PC-9 (cell line): Measurements from ENCODE around the gene CNTF. TPM values are rescaled to one million over a fixed set of nuclear protein-coding genes. Genes with fewer than 3 reads are reported as not detected.

Experiments
- BruUV-seq: library from RNA; stranded (reverse); fragments of 400-500 nt; replicated peaks from 2 replicates; lab custom pipeline; 2021; lab: Mats Ljungman, UMichigan
- CTCF ChIA-PET: fragments of 300-600 bp; sonication (Branson Sonifier 250); formaldehyde crosslinking; loops from one replicate; lab custom pipeline; 2022; ENCODE audit warnings: antibody characterized with exemption; lab: Charles Lee
- POLR2A ChIA-PET: fragments of 300-600 bp; sonication (Branson Sonifier 250); formaldehyde crosslinking; loops from one replicate; lab custom pipeline; 2022; ENCODE audit warnings: antibody characterized with exemption; ENCODE audit not compliant: unreplicated experiment; lab: Charles Lee
- DNase-seq, 2 experiments: peaks; one replicate each; pipeline versions ENCODE4 v3.0.0 to v3.0.0-alpha.2; 2015 to 2022; ENCODE audit warnings: mixed read lengths in 1 of 2
- H2AFZ ChIP-seq: fragments of 200-600 bp; sonication (generic); 2 replicates; pipeline ENCODE4 v1.8.1; 2017; ENCODE audit warnings: antibody characterized with exemption
- H3F3A ChIP-seq: fragments of 200-600 bp; sonication (generic); 2 replicates; pipeline ENCODE4 v1.8.1; 2017; ENCODE audit warnings: antibody characterized with exemption, mild to moderate bottlenecking, low read depth; ENCODE audit not compliant: insufficient read depth
- H3K27ac ChIP-seq: fragments of 200-600 bp; sonication (generic); 2 replicates; pipeline ENCODE4 v1.6.1; 2016; ENCODE audit warnings: mixed run types
- H3K27me3 ChIP-seq: fragments of 200-600 bp; sonication (generic); 2 replicates; pipeline ENCODE4 v1.6.1; 2016; ENCODE audit warnings: low read depth, mixed run types; ENCODE audit not compliant: insufficient read depth
- H3K36me3 ChIP-seq: fragments of 200-600 bp; sonication (generic); 2 replicates; pipeline ENCODE4 v1.6.1; 2016; ENCODE audit warnings: low read depth, mixed run types
- H3K4me1 ChIP-seq: fragments of 200-600 bp; sonication (generic); replicated peaks from 2 replicates; pipeline ENCODE4 v1.6.1; 2016; ENCODE audit warnings: mixed run types; ENCODE audit not compliant: insufficient read depth
- H3K4me2 ChIP-seq: fragments of 200-600 bp; sonication (generic); 2 replicates; pipeline ENCODE4 v1.6.1; 2017; ENCODE audit warnings: mixed run types
- H3K4me3 ChIP-seq: fragments of 200-600 bp; sonication (generic); 2 replicates; pipeline ENCODE4 v1.6.1; 2016; ENCODE audit warnings: mixed run types
- H3K79me2 ChIP-seq: fragments of 200-600 bp; sonication (generic); 2 replicates; pipeline ENCODE4 v1.6.1; 2017; ENCODE audit warnings: low read depth, mixed run types
- H3K9me2 ChIP-seq: fragments of 200-600 bp; sonication (generic); 2 replicates; pipeline ENCODE4 v1.8.1; 2017; ENCODE audit warnings: mild to moderate bottlenecking; ENCODE audit not compliant: insufficient read depth
- H3K9me3 ChIP-seq: fragments of 200-600 bp; sonication (generic); 2 replicates; pipeline ENCODE4 v1.8.1; 2016; ENCODE audit warnings: low read depth; ENCODE audit not compliant: insufficient read depth
- H4K20me1 ChIP-seq: fragments of 200-600 bp; sonication (generic); 2 replicates; pipeline ENCODE4 v1.8.1; 2017; ENCODE audit not compliant: insufficient read depth
- EZH2 ChIP-seq: fragments of 200-600 bp; sonication (generic); IDR thresholded peaks from 2 replicates; pipeline ENCODE4 v1.8.0; 2017; ENCODE audit warnings: antibody characterized with exemption, low read depth
- intact Hi-C: fragments of 100-400 bp; cut with micrococcal nuclease; formaldehyde crosslinking; loops from one replicate; pipeline ENCODE4 v1.10.0; 2022; ENCODE audit not compliant: unreplicated experiment
- total RNA-seq: library from RNA; stranded (reverse); gene quantifications from 2 replicates; pipeline ENCODE4 v1.2.3, GENCODE V29; 2021
- TF ChIP-seq, protein P1 (sequence below): fragments of 200-600 bp; sonication (generic); conservative IDR thresholded peaks from 2 replicates; pipeline ENCODE4 v1.6.1; 2017; ENCODE audit warnings: mixed run types, antibody characterized with exemption, mild to moderate bottlenecking, moderate library complexity

Gene CNTF
- total RNA-seq, 1 experiment from 2014 or later = 3.4 TPM

DNA sequence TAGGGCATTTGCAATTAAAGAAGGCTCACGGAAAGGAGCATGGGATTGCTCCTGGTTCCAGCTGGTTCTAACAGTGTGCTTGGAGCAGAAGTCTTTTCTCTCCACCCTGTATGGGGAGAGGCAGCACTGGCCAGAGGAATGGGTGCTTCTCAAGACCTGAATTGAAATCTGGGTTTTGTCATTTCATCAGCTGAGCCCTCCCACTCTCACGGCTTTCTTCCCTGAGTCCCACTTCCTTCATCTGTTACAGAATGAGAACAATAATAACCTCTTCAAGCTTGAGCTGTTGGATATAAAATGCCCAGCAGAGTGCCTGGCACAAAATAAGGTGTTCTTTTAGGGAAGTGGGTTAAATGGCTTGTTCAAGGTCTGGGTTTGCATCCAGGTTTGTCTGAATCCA lies 17.2 kb downstream of the CNTF start:
- TF ChIP-seq, protein P1, sequence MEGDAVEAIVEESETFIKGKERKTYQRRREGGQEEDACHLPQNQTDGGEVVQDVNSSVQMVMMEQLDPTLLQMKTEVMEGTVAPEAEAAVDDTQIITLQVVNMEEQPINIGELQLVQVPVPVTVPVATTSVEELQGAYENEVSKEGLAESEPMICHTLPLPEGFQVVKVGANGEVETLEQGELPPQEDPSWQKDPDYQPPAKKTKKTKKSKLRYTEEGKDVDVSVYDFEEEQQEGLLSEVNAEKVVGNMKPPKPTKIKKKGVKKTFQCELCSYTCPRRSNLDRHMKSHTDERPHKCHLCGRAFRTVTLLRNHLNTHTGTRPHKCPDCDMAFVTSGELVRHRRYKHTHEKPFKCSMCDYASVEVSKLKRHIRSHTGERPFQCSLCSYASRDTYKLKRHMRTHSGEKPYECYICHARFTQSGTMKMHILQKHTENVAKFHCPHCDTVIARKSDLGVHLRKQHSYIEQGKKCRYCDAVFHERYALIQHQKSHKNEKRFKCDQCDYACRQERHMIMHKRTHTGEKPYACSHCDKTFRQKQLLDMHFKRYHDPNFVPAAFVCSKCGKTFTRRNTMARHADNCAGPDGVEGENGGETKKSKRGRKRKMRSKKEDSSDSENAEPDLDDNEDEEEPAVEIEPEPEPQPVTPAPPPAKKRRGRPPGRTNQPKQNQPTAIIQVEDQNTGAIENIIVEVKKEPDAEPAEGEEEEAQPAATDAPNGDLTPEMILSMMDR = no peak
- no peak for TF ChIP-seq EZH2
- H3K9me2 ChIP-seq = no peaks in the 10 kb centered on the region
- DNase-seq = no peak
- BruUV-seq = no TSS peak
- CTCF ChIA-PET = no interaction called here
- POLR2A ChIA-PET = no interaction called here
- intact Hi-C loops = no loop called here
- H3K79me2 ChIP-seq = no peaks in the 10 kb centered on the region
- no peaks in the 10 kb centered on the region for H3K9me3 ChIP-seq
- H3K4me1 ChIP-seq = no peaks in the 10 kb centered on the region
- H3K27ac ChIP-seq = no peak overlapping the region
- H3K4me2 ChIP-seq = no peak overlapping the region
- no peaks in the 10 kb centered on the region for H3F3A ChIP-seq
- no peaks in the 10 kb centered on the region for H3K27me3 ChIP-seq
- no peaks in the 10 kb centered on the region for H4K20me1 ChIP-seq
- H3K4me3 ChIP-seq = no peak overlapping the region
- no peak overlapping the region for H2AFZ ChIP-seq
- no peaks in the 10 kb centered on the region for H3K36me3 ChIP-seq

DNA sequence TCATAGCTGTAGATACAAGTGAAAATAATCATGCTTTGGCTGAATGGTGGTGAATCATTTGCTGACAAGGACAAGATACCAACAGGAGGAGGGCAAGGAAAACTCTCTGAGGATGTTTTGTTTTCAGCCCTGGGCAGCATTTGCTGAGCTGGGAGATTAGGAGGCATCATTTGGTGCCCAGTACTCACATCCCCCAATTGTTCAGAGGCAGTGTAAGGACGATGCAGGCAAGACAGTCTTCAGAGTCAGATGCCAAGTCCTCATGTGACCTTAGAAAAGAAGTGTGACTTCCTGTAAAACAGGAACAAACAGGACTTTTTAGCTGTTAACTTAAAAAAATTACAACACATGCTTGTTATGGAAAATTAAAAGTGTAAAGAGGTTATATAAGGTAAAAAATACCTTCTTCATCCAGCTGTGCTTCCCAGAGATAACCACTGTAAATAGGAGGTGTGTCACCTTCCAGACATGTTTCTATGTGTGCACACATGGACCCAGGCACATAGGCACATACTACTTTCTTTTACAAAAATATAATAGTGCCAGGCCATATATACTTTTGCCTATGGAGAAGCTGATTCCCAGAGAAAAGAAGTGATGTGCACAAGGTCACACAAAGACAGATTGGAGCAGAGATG lies 18.0 kb downstream of the CNTF start:
- no peak for DNase-seq
- ChIA-PET CTCF (no interaction called here), POLR2A (no interaction called here)
- Histone ChIP-seq H3K27me3 (no peaks in the 10 kb centered on the region), H3K4me1 (no peaks in the 10 kb centered on the region), H3K79me2 (no peaks in the 10 kb centered on the region), H2AFZ (no peak overlapping the region), H3K4me2 (no peak overlapping the region), H3K27ac (no peak overlapping the region), H3K9me3 (peaks cover under 1% of the 10 kb centered on the region; the same call in 1 of the 2 replicates), H3K36me3 (no peaks in the 10 kb centered on the region), H4K20me1 (no peaks in the 10 kb centered on the region), H3K9me2 (no peaks in the 10 kb centered on the region), H3K4me3 (no peak overlapping the region), H3F3A (no peaks in the 10 kb centered on the region)
- no TSS peak for BruUV-seq
- intact Hi-C loops = no loop called here
- TF ChIP-seq EZH2 = no peak
- TF ChIP-seq, protein P1 = no peak

DNA sequence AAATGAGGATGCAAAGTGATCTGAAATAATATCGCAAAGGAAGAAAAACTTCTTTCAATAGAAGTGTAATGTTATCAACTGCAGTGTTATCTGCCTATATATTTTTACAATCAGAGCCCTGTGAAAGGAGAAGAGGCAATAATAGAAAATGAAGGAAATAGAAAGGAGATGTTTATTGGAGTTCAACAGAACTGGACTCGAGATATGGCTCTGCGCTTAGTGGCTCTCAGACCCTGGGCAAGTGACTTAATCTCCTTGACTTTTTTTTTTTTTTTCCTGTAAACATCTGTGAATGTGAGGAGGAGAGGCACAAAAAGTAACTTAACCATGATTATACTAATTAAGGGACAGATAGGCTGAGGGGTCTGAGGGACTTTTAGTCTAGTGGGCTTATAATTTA lies 18.9 kb downstream of the CNTF start:
- Histone ChIP-seq H4K20me1 (no peaks in the 10 kb centered on the region), H3K9me3 (peaks cover 8% of the 10 kb centered on the region; the same call in 1 of the 2 replicates), H3K27ac (no peak overlapping the region), H3K4me2 (no peak overlapping the region), H3F3A (no peaks in the 10 kb centered on the region), H3K27me3 (no peaks in the 10 kb centered on the region), H3K9me2 (no peaks in the 10 kb centered on the region), H3K4me3 (no peak overlapping the region), H3K4me1 (no peaks in the 10 kb centered on the region), H3K36me3 (no peaks in the 10 kb centered on the region), H3K79me2 (no peaks in the 10 kb centered on the region), H2AFZ (no peak overlapping the region)
- TF ChIP-seq, protein P1 = no peak
- no peak for TF ChIP-seq EZH2
- POLR2A ChIA-PET = interaction anchor here (0.6 kb wide), 1 partner anchor 147 kb away, joined by 6 read pairs; no protein-coding TSS in a partner anchor
- intact Hi-C loops = no loop called here
- CTCF ChIA-PET = no interaction called here
- no peak for DNase-seq
- no TSS peak for BruUV-seq
